HG03457 (cell line): ENCODE data around the gene TULP4.
"Not testable (repeated sequence)": the region's sequence is repeated elsewhere in the genome, so short reads cannot be mapped to it uniquely, and the experiment has no call there.

ENCODE experiments used
- ATAC-seq: cut with Tn5 transposase; IDR thresholded peaks from one replicate; pipeline ENCODE4 v1.9.1; 2021; ENCODE audit warnings: moderate number of reproducible peaks; ENCODE audit not compliant: unreplicated experiment

Gene TULP4

GRCh38 chr6:158518191-158519127 is 206.2 kb downstream of the TULP4 start:
- ATAC-seq, result peak; percentile 62

GRCh38 chr6:158519300-158519699 is 207.0 kb downstream of the TULP4 start:
- no peak for ATAC-seq

- ATAC-seq, result no peak
These were observed 207.5 kb downstream of the TULP4 start for GRCh38 chr6:158519761-158520160.

- not testable (repeated sequence) for ATAC-seq
These were observed 208.7 kb downstream of the TULP4 start for GRCh38 chr6:158520975-158521374.

- ATAC-seq, result no peak
These were observed 209.5 kb downstream of the TULP4 start for GRCh38 chr6:158521759-158522158.

GRCh38 chr6:158522616-158523015 is 210.4 kb downstream of the TULP4 start:
- no peak for ATAC-seq

- no peak for ATAC-seq
These were observed 212.0 kb downstream of the TULP4 start for GRCh38 chr6:158524311-158524710.

- not testable (repeated sequence) for ATAC-seq
These were observed 215.6 kb downstream of the TULP4 start for GRCh38 chr6:158527858-158528257.

- no peak for ATAC-seq
These were observed 216.6 kb downstream of the TULP4 start for GRCh38 chr6:158528826-158529225.

GRCh38 chr6:158529629-158530028 is 217.4 kb downstream of the TULP4 start:
- ATAC-seq, result no peak

GRCh38 chr6:158531566-158531965 is 219.3 kb downstream of the TULP4 start:
- ATAC-seq, result no peak

GRCh38 chr6:158531970-158532369 is 219.7 kb downstream of the TULP4 start:
- no peak for ATAC-seq

- ATAC-seq, result no peak
These were observed 224.0 kb downstream of the TULP4 start for GRCh38 chr6:158536084-158536890.

GRCh38 chr6:158536891-158537798 is 224.9 kb downstream of the TULP4 start:
- ATAC-seq, result no peak

GRCh38 chr6:158538741-158539140 is 226.5 kb downstream of the TULP4 start:
- ATAC-seq, result no peak

GRCh38 chr6:158539413-158539812 is 227.1 kb downstream of the TULP4 start:
- no peak for ATAC-seq

- ATAC-seq, result no peak
These were observed 227.6 kb downstream of the TULP4 start for GRCh38 chr6:158539881-158540280.

- ATAC-seq, result no peak
These were observed 231.4 kb downstream of the TULP4 start for GRCh38 chr6:158543606-158544185.

GRCh38 chr6:158544428-158544827 is 232.2 kb downstream of the TULP4 start:
- ATAC-seq, result no peak
